ENCODE results near the gene C1QTNF12.

The C1QTNF12 gene

DNA sequence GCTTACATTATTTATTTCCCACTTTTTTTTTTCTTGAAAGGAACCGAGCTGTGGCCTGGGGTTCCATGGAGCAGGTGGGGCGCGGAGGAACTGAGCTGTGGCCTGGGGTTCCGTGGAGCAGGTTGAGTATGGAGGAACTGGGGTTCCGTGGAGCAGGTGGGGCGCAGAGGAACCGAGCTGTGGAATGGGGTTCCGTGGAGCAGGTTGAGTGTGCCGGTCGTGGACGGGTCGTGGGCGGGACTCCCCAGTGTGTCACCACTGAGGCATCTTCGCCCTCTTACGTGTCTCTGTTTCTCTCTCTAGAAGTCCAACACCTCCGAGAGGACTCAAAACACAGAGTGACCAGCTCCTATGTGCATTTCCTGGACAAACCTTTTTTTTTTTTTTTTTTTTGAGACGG lies 32.5 kb upstream of the C1QTNF12 start:
- Histone ChIP-seq H3K27ac (replicated peaks) (no peak overlapping the region), H3K27me3 (ENCODE audit: insufficient read depth, poor library complexity, severe bottlenecking) (no peaks in the 10 kb centered on the region), H3K4me3 (replicated peaks; ENCODE audit: insufficient read depth, low read length) (no peak overlapping the region)
- no peak for DNase-seq (ENCODE audit: low read depth in 1 of 2, low spot score in 1 of 2)
- TF ChIP-seq, protein P1, sequence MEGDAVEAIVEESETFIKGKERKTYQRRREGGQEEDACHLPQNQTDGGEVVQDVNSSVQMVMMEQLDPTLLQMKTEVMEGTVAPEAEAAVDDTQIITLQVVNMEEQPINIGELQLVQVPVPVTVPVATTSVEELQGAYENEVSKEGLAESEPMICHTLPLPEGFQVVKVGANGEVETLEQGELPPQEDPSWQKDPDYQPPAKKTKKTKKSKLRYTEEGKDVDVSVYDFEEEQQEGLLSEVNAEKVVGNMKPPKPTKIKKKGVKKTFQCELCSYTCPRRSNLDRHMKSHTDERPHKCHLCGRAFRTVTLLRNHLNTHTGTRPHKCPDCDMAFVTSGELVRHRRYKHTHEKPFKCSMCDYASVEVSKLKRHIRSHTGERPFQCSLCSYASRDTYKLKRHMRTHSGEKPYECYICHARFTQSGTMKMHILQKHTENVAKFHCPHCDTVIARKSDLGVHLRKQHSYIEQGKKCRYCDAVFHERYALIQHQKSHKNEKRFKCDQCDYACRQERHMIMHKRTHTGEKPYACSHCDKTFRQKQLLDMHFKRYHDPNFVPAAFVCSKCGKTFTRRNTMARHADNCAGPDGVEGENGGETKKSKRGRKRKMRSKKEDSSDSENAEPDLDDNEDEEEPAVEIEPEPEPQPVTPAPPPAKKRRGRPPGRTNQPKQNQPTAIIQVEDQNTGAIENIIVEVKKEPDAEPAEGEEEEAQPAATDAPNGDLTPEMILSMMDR (IDR thresholded peaks at IDR 0.05; ENCODE audit: insufficient read depth, low read length) = no peak
- TF ChIP-seq POLR2AphosphoS5 (IDR thresholded peaks at IDR 0.05; ENCODE audit: low read depth) (no peak), GABPA (IDR thresholded peaks at IDR 0.05; ENCODE audit: low read depth) (no peak), SPI1 (IDR thresholded peaks at IDR 0.05; ENCODE audit: borderline replicate concordance, low read depth) (no peak)
- TF ChIP-seq, protein P2, sequence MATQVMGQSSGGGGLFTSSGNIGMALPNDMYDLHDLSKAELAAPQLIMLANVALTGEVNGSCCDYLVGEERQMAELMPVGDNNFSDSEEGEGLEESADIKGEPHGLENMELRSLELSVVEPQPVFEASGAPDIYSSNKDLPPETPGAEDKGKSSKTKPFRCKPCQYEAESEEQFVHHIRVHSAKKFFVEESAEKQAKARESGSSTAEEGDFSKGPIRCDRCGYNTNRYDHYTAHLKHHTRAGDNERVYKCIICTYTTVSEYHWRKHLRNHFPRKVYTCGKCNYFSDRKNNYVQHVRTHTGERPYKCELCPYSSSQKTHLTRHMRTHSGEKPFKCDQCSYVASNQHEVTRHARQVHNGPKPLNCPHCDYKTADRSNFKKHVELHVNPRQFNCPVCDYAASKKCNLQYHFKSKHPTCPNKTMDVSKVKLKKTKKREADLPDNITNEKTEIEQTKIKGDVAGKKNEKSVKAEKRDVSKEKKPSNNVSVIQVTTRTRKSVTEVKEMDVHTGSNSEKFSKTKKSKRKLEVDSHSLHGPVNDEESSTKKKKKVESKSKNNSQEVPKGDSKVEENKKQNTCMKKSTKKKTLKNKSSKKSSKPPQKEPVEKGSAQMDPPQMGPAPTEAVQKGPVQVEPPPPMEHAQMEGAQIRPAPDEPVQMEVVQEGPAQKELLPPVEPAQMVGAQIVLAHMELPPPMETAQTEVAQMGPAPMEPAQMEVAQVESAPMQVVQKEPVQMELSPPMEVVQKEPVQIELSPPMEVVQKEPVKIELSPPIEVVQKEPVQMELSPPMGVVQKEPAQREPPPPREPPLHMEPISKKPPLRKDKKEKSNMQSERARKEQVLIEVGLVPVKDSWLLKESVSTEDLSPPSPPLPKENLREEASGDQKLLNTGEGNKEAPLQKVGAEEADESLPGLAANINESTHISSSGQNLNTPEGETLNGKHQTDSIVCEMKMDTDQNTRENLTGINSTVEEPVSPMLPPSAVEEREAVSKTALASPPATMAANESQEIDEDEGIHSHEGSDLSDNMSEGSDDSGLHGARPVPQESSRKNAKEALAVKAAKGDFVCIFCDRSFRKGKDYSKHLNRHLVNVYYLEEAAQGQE (IDR thresholded peaks at IDR 0.05; ENCODE audit: insufficient replicate concordance, low read depth) = no peak

DNA sequence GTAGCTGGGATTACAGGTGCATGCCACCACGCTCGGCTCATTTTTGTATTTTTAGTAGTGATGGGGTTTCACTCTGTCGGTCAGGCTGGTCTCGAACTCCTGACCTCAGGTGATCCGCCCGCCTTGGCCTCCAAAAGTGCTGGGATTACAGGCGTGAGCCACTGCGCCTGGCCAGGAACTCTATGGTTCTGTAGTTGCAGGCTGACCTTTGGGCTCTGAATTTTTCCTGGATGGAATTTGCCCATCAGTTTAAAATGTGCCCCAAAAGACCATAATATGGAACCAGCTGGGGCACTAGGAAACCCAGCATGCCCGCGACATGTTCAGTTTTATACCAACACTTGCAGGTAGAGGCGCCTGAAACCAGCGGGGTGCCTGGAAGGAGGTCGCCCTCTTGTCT lies 32.1 kb upstream of the C1QTNF12 start:
- DNase-seq (ENCODE audit: low read depth in 1 of 2, low spot score in 1 of 2) = no peak
- Histone ChIP-seq H3K4me3 (replicated peaks; ENCODE audit: insufficient read depth, low read length) (no peak overlapping the region), H3K27me3 (ENCODE audit: insufficient read depth, poor library complexity, severe bottlenecking) (no peaks in the 10 kb centered on the region), H3K27ac (replicated peaks) (no peak overlapping the region)
- TF ChIP-seq SPI1 (IDR thresholded peaks at IDR 0.05; ENCODE audit: borderline replicate concordance, low read depth) (no peak), GABPA (IDR thresholded peaks at IDR 0.05; ENCODE audit: low read depth) (no peak), POLR2AphosphoS5 (IDR thresholded peaks at IDR 0.05; ENCODE audit: low read depth) (no peak)
- TF ChIP-seq, protein P2 (IDR thresholded peaks at IDR 0.05; ENCODE audit: insufficient replicate concordance, low read depth) = no peak
- TF ChIP-seq, protein P1 (IDR thresholded peaks at IDR 0.05; ENCODE audit: insufficient read depth, low read length) = no peak

DNA sequence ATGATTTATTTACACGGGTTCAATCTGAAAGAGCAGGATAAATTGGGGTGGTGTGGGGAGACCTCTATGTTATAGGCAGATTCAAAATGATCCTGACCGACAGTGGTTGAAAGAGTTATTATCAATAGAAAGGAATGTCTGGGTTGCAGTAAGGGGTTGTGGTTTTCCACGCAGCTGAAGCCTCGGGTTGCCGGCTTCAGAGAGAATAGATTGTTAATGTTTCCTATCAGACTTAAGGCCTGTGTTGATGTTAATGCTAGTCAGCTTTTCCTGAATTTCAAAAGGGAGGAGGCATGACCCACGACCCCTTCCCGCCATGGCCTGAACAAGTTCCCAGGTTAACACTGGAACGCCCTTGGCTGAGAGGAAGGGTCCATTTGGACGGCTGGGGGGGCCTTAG lies 29.3 kb upstream of the C1QTNF12 start:
- H3K4me3 ChIP-seq (replicated peaks; ENCODE audit: insufficient read depth, low read length) = no peak overlapping the region
- no peak for DNase-seq (ENCODE audit: low read depth in 1 of 2, low spot score in 1 of 2)
- no peak overlapping the region for H3K27ac ChIP-seq (replicated peaks)
- TF ChIP-seq GABPA (IDR thresholded peaks at IDR 0.05; ENCODE audit: low read depth) = no peak
- TF ChIP-seq, protein P2 (IDR thresholded peaks at IDR 0.05; ENCODE audit: insufficient replicate concordance, low read depth) = no peak
- H3K27me3 ChIP-seq (ENCODE audit: insufficient read depth, poor library complexity, severe bottlenecking) = no peaks in the 10 kb centered on the region

All from HL-60 (cell line).